C4-2B (cell line): Measurements from ENCODE around the gene LARP4B.
"Not testable (repeated sequence)": the region's sequence is repeated elsewhere in the genome, so short reads cannot be mapped to it uniquely, and the experiment has no call there.

Experiments
- ZFX ChIP-seq: fragments of 450-650 bp; IDR thresholded peaks from 2 replicates; pipeline ENCODE4 v1.6.1; 2017
- TF ChIP-seq, protein P1 (sequence below): fragments of 450-650 bp; conservative IDR thresholded peaks from 2 replicates; pipeline ENCODE4 v1.5.1; 2017; ENCODE audit warnings: mild to moderate bottlenecking

DNA sequence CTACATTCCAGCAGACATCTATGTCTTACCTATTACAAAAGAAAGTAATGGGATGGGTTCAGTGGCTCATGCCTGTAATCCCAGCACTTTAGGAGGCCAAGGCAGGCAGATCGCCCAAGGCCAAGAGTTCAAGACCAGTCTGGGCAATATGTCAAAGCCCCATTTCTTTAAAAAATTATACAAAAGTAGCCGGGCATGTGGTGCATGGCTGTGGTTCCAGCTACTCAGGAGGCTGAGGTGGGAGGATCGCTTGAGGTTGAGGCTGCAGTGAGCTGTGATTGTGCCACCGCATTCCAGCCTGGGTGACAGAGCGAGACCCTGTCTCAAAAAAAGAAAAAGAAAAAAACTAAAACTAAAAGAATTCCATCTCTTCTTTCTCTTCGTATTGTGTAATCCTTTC lies 2.7 kb upstream of the LARP4B start:
- TF ChIP-seq, protein P1, sequence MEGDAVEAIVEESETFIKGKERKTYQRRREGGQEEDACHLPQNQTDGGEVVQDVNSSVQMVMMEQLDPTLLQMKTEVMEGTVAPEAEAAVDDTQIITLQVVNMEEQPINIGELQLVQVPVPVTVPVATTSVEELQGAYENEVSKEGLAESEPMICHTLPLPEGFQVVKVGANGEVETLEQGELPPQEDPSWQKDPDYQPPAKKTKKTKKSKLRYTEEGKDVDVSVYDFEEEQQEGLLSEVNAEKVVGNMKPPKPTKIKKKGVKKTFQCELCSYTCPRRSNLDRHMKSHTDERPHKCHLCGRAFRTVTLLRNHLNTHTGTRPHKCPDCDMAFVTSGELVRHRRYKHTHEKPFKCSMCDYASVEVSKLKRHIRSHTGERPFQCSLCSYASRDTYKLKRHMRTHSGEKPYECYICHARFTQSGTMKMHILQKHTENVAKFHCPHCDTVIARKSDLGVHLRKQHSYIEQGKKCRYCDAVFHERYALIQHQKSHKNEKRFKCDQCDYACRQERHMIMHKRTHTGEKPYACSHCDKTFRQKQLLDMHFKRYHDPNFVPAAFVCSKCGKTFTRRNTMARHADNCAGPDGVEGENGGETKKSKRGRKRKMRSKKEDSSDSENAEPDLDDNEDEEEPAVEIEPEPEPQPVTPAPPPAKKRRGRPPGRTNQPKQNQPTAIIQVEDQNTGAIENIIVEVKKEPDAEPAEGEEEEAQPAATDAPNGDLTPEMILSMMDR = not testable (repeated sequence)
- TF ChIP-seq ZFX = not testable (repeated sequence)
